NCI-H2227 (cell line): Measurements from ENCODE around the gene IL6.
"Not testable (repeated sequence)": the region's sequence is repeated elsewhere in the genome, so short reads cannot be mapped to it uniquely, and the experiment has no call there.

Source experiments
- DNase-seq: peaks from one replicate; lab custom pipeline; 2025; ENCODE audit not compliant: unreplicated experiment; lab: John Stamatoyannopoulos, UW

IL6 gene

GRCh38 chr7:22779730-22780323, 52.8 kb downstream of the IL6 start:
- DNase-seq = not testable (repeated sequence)

- no peak for DNase-seq
Measured at GRCh38 chr7:22781230-22781711, 54.3 kb downstream of the IL6 start.
